Measurements from ENCODE around the gene UNC5A. TPM values are rescaled to one million over a fixed set of nuclear protein-coding genes. Genes with fewer than 3 reads are reported as not detected.

The UNC5A gene
- total and polyA plus RNA-seq, 4 donors: 3.1 to 18.2 (median 10.2) TPM

DNA sequence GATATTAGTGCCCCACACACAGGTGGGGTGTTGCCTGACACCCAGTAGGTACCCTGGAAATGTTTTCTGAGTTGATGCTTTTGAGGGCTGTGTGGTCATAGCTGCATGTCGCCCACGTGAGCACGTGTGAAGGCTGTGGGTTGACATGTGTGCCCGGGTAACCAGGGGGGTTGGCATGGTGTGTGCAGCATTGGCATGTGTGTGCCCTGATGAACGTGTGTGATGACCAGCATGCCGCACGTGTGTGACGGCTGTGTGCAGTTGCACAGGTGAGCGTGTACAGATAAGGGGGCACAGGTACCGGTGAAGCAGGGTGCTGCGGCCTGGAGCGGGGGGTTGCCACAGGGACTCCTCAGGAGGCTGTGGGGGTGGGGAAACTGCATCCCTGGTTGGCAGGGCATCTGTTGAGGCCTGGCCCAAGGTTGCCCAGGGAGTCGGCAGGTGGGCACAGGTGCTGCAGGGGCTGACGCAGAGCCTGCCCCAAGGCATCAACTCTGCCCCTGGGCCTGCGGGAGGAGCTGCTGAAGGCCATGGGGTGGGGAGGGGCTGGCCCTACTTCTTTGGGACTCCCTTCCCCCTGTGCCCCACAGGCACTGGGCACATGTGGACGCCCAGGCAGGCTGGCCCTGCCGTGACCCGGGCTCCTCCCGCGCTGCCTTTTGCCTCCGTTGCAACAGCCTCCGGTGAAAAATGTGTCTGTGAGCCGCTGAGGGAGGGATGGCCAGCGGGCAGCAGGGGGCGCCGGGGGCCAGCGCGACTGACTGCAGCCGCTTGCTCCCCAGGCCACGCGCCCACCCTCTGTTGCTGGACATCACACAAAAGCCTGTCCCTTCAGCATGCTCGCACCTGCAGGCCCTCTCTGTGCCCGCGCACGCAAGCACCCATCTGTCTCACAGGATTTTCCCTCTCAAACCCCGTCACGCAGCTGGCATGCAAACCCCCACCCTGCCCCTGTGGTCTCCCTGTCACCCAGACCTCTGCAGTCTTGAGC lies 2.2 kb downstream of the UNC5A start:
- 35% methylated on average over 34 of the region's 37 CpGs for WGBS (ENCODE audit: insufficient coverage)
- peaks cover 56% of the 10 kb centered on the region for H3K27me3 ChIP-seq (ENCODE audit: control insufficient read depth, insufficient read depth, low read length)
- H3K4me1 ChIP-seq (ENCODE audit: control insufficient read depth, insufficient read depth, low read length): peaks cover 58% of the 10 kb centered on the region
- H3K4me3 ChIP-seq (ENCODE audit: low read depth, low read length): no peak overlapping the region
- DNase-seq (ENCODE audit: low read depth in 4 of 6, low spot score in 6 of 6): peak in 1 of 6 donors; percentile 72
- no peak overlapping the region for H3K27ac ChIP-seq (ENCODE audit: low read depth, low read length)
- no peaks in the 10 kb centered on the region for H3K36me3 ChIP-seq (ENCODE audit: control insufficient read depth, insufficient read depth, low read length)
- no peaks in the 10 kb centered on the region for H3K9me3 ChIP-seq (ENCODE audit: control insufficient read depth, insufficient read depth, low read length)

DNA sequence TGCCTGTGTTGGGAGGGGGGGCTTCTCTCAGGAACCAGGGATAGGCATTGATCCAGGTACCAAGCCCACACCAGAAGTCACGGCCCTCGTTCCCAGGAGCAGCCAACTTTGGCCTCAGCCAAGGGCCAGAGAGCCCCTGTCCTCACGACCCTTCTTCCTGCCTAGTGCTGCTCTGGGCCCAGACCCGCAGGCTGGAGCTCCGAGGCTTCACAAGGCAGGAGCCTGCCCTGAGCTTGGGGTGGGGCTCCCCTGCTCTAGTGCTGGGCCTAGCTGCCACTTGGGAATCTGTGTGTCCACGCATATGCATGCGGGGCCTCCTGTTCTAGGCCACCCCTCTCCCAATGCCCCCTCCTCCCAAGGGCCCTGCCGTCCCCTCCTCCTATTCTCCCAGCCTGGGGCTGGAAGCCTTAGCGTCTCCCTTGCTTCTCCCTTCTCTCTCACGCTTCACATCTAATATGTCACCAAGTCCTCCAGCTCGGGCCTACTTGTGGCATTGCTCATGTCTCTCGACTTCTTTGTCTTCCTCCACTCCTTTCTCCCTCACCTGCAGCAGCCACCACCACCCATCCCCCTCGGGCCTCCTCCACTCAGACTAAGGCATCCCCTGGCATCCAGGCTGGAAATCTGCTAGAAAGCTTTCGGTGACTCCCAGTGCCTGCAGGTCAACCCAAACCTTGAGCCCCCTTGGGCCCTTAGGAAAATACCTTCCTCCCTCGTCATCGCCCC lies 3.4 kb downstream of the UNC5A start:
- Histone ChIP-seq H3K27me3 (ENCODE audit: control insufficient read depth, insufficient read depth, low read length) (peaks cover 58% of the 10 kb centered on the region), H3K9me3 (ENCODE audit: control insufficient read depth, insufficient read depth, low read length) (no peaks in the 10 kb centered on the region), H3K27ac (ENCODE audit: low read depth, low read length) (no peak overlapping the region), H3K36me3 (ENCODE audit: control insufficient read depth, insufficient read depth, low read length) (no peaks in the 10 kb centered on the region), H3K4me1 (ENCODE audit: control insufficient read depth, insufficient read depth, low read length) (peaks cover 64% of the 10 kb centered on the region), H3K4me3 (ENCODE audit: low read depth, low read length) (no peak overlapping the region)
- DNase-seq (ENCODE audit: low read depth in 4 of 6, low spot score in 6 of 6): no peak
- WGBS (ENCODE audit: insufficient coverage): 76% methylated on average over 15 of the region's 16 CpGs

DNA sequence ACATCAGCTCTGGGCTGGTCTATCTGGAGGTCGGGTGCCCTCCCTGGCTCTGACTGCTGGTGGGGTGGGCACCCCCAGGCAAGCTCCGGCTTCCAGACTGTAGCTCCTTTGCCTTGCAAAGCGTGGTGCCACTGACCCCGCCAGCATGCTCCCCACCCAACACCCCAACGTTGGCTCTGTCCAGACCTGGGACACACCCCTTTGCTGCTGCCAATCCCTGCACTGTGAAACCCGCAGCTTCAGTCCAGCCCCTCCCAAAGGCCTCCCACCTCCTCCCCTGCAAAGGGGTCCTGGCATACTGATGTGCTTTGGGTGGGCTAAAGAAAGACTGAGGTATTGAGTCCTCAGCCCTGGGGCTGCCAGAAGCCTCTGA lies 3.9 kb downstream of the UNC5A start:
- no peak for DNase-seq (ENCODE audit: low read depth in 4 of 6, low spot score in 6 of 6)
- Histone ChIP-seq H3K27ac (ENCODE audit: low read depth, low read length) (no peak overlapping the region), H3K27me3 (ENCODE audit: control insufficient read depth, insufficient read depth, low read length) (peaks cover 59% of the 10 kb centered on the region), H3K4me1 (ENCODE audit: control insufficient read depth, insufficient read depth, low read length) (peaks cover 60% of the 10 kb centered on the region), H3K36me3 (ENCODE audit: control insufficient read depth, insufficient read depth, low read length) (no peaks in the 10 kb centered on the region), H3K9me3 (ENCODE audit: control insufficient read depth, insufficient read depth, low read length) (no peaks in the 10 kb centered on the region), H3K4me3 (ENCODE audit: low read depth, low read length) (no peak overlapping the region)
- WGBS (ENCODE audit: insufficient coverage): 69% methylated on average over 6 of the region's 6 CpGs

DNA sequence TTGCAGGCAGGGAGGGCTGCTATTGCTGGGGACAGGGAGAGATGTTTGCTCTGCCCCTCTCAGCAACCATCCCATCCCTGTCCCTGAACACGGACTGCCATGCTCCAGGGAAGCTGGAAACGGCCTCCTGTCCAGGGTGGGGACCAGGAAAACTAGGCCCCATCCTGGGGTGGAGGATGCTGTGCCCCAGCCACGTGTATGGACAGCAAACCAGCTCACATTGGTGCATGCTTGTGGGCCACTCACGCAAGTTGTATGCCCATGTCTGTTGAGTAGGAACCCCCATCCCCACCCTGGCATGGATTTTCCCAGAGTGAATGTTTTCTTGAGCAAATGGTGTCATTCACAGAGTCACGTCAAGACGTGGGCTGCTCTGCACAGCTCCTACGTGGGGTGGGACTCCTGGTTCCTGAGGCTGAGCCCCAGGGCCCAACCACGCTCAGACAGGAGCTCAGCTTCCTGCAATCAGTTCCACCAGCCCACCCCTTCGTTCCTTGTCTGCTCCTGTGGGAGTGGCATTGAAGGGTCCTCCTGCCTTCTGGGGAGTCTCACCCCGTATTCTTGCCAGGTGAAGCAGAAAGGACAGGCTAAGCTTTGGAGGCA lies 4.6 kb downstream of the UNC5A start:
- 64% methylated on average over 10 of the region's 10 CpGs for WGBS (ENCODE audit: insufficient coverage)
- H3K4me1 ChIP-seq (ENCODE audit: control insufficient read depth, insufficient read depth, low read length): peaks cover 54% of the 10 kb centered on the region
- no peaks in the 10 kb centered on the region for H3K9me3 ChIP-seq (ENCODE audit: control insufficient read depth, insufficient read depth, low read length)
- no peak overlapping the region for H3K4me3 ChIP-seq (ENCODE audit: low read depth, low read length)
- no peaks in the 10 kb centered on the region for H3K36me3 ChIP-seq (ENCODE audit: control insufficient read depth, insufficient read depth, low read length)
- no peak for DNase-seq (ENCODE audit: low read depth in 4 of 6, low spot score in 6 of 6)
- H3K27ac ChIP-seq (ENCODE audit: low read depth, low read length): no peak overlapping the region
- peaks cover 57% of the 10 kb centered on the region for H3K27me3 ChIP-seq (ENCODE audit: control insufficient read depth, insufficient read depth, low read length)

DNA sequence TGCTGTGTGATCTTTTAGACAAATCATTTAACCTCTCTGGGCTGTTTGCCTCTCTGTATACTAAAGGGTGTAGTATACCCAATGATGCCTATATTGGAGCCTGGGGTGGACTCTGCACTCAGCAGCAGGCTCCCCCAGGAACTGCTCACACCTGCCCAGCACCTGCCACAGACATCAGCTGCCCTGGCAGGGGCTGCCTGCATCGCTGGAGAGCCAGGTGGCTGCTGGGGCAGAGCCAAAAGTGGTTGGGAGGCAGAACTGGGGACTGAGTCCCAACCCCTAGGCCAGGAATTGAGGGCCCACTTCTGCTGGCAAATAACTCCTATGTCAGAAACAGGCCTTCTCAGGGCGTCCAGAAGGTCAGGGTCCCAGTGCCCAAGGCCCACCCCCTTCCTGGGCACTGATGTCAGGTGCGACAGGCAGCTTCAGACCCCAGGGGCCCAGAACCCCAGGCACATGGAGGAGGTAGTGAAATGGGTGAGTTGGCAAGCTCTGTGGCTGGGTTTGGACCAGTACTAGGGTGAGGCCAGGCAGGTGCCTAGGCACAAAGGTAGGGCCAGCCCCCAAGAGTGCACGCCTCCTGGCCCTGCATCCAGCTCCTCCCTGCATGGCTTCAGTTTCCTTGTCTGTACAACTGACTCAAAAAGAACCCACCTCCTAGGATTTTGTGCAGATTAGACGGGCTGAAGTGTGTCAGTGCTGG lies 5.8 kb downstream of the UNC5A start:
- no peaks in the 10 kb centered on the region for H3K9me3 ChIP-seq (ENCODE audit: control insufficient read depth, insufficient read depth, low read length)
- 78% methylated on average over 5 of the region's 5 CpGs for WGBS (ENCODE audit: insufficient coverage)
- no peak for DNase-seq (ENCODE audit: low read depth in 4 of 6, low spot score in 6 of 6)
- no peaks in the 10 kb centered on the region for H3K36me3 ChIP-seq (ENCODE audit: control insufficient read depth, insufficient read depth, low read length)
- no peak overlapping the region for H3K4me3 ChIP-seq (ENCODE audit: low read depth, low read length)
- peaks cover 49% of the 10 kb centered on the region for H3K4me1 ChIP-seq (ENCODE audit: control insufficient read depth, insufficient read depth, low read length)
- peaks cover 51% of the 10 kb centered on the region for H3K27me3 ChIP-seq (ENCODE audit: control insufficient read depth, insufficient read depth, low read length)
- no peak overlapping the region for H3K27ac ChIP-seq (ENCODE audit: low read depth, low read length)

DNA sequence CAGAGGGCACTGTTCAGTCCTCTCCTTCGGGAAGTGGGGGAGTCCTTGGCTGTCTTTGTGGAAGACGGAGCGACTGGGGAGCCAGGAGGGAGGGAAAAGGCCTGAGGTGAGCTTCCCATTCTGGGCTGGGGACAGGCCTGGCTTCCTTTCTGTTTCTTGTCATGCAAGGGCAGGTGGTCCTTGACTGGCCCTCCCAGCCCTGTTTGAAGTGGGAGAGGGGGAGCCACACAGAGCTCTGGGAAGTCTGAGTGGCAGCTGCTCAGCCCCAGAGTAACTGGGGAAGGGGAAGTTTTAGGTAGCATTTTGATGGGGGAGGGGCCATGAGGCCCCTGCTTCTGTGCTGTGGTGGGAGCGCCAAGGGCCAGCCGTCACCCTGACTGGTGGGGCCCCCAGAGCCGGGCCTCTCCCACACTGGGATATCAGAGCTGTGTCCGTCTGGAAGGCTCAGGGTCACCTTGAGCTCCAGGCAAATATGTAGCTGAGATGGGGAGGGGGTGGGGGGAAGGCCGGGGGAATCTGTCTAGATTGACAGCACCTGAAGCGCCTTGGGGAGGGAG lies 6.5 kb downstream of the UNC5A start:
- H3K27me3 ChIP-seq (ENCODE audit: control insufficient read depth, insufficient read depth, low read length): peaks cover 45% of the 10 kb centered on the region
- no peaks in the 10 kb centered on the region for H3K9me3 ChIP-seq (ENCODE audit: control insufficient read depth, insufficient read depth, low read length)
- peaks cover 42% of the 10 kb centered on the region for H3K4me1 ChIP-seq (ENCODE audit: control insufficient read depth, insufficient read depth, low read length)
- DNase-seq (ENCODE audit: low read depth in 4 of 6, low spot score in 6 of 6): no peak
- 37% methylated on average over 9 of the region's 9 CpGs for WGBS (ENCODE audit: insufficient coverage)
- no peak overlapping the region for H3K4me3 ChIP-seq (ENCODE audit: low read depth, low read length)
- no peaks in the 10 kb centered on the region for H3K36me3 ChIP-seq (ENCODE audit: control insufficient read depth, insufficient read depth, low read length)
- no peak overlapping the region for H3K27ac ChIP-seq (ENCODE audit: low read depth, low read length)

DNA sequence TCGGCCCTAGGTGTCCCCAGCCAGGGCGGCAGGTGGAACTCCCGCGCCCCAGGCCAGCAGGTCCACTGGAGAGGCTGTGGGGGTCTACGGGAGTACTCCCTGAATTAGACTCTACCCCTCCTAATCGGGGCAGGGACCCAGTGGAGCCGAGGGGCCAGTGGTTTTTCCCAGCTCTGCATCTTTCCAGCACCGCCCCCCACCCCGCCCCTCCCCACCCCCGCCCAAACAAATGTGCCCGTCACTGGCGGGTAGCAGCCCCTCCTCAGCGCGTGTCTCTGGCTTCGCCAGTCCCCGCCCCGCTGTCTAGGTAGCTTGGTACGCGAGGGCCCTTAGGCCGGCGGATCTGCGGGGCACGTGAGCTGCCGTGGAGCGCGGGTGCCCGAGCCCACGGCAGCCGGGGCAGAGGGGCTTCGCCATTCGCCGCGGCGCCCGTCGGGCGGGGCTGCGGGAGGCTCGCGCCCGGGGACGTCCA lies 7.0 kb downstream of the UNC5A start:
- peak in 2 of 6 donors; percentile 66 to 84 for DNase-seq (ENCODE audit: low read depth in 4 of 6, low spot score in 6 of 6)
- Histone ChIP-seq H3K4me1 (ENCODE audit: control insufficient read depth, insufficient read depth, low read length) (peaks cover 37% of the 10 kb centered on the region), H3K27ac (ENCODE audit: low read depth, low read length) (no peak overlapping the region), H3K4me3 (ENCODE audit: low read depth, low read length) (peak overlapping the region; percentile 5), H3K36me3 (ENCODE audit: control insufficient read depth, insufficient read depth, low read length) (no peaks in the 10 kb centered on the region), H3K27me3 (ENCODE audit: control insufficient read depth, insufficient read depth, low read length) (peaks cover 39% of the 10 kb centered on the region), H3K9me3 (ENCODE audit: control insufficient read depth, insufficient read depth, low read length) (no peaks in the 10 kb centered on the region)
- WGBS (ENCODE audit: insufficient coverage): under 1% methylated on average over 36 of the region's 42 CpGs

DNA sequence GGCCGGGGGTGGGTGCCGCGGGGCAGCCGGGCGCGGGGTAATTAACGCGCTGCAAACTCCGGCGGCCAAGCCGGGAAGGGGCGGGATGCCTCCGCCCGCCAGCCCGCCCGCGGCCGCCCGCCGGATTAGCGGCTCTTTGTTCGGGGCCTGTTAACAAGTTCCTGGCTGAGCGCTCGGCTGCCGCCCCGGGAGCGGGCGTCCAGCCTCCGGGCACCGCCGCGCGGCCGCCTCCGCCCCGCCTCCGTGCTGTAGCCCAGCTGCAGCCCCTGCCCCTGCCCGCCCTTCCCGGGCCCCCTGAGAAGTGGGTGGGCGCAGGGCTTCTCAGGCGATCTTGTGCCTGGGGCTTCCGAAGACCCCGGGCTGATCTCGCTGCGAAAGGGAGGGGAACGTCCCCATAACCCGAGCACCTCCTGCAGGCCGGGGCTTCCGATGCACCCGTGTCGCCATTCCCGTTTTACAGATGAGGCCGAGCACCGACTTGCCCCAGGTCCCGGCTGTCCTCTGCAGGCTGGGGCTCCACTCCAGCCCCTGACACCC lies 7.5 kb downstream of the UNC5A start:
- Histone ChIP-seq H3K4me3 (ENCODE audit: low read depth, low read length) (no peak overlapping the region), H3K27me3 (ENCODE audit: control insufficient read depth, insufficient read depth, low read length) (peaks cover 36% of the 10 kb centered on the region), H3K4me1 (ENCODE audit: control insufficient read depth, insufficient read depth, low read length) (peaks cover 37% of the 10 kb centered on the region), H3K36me3 (ENCODE audit: control insufficient read depth, insufficient read depth, low read length) (no peaks in the 10 kb centered on the region), H3K27ac (ENCODE audit: low read depth, low read length) (no peak overlapping the region), H3K9me3 (ENCODE audit: control insufficient read depth, insufficient read depth, low read length) (no peaks in the 10 kb centered on the region)
- WGBS (ENCODE audit: insufficient coverage): under 1% methylated on average over 54 of the region's 55 CpGs
- peak in 2 of 6 donors; percentile 63 to 75 for DNase-seq (ENCODE audit: low read depth in 4 of 6, low spot score in 6 of 6)

Measured in spinal cord (tissue), 10 donors.